Keratinocyte (primary cell): ENCODE measurements around the gene FGF1.

Experiments
- EZH2 ChIP-seq: IDR thresholded peaks from one replicate; pipeline ENCODE4 v1.6.1; 2012; ENCODE audit warnings: inconsistent platforms, mild to moderate bottlenecking, low read length, moderate library complexity
- TF ChIP-seq, protein P1 (sequence below), 3 experiments: IDR thresholded peaks in 1 of 3; conservative IDR thresholded peaks in 1 of 3; optimal IDR thresholded peaks in 1 of 3; 2 replicates in 2 of 3; 3 replicates in 1 of 3; pipeline versions ENCODE3 to v1.5.1; 2011; ENCODE audit warnings: low read length in 3 of 3, mild to moderate bottlenecking in 3 of 3, moderate library complexity in 2 of 3, control low read depth in 1 of 3, inconsistent platforms in 1 of 3; ENCODE audit not compliant: insufficient read depth in 2 of 3; ENCODE audit errors: extremely low read depth in 1 of 3

GRCh38 chr5:142720641-142721271 is 34.9 kb upstream of the FGF1 start:
- no peak for TF ChIP-seq EZH2
- TF ChIP-seq, protein P1, sequence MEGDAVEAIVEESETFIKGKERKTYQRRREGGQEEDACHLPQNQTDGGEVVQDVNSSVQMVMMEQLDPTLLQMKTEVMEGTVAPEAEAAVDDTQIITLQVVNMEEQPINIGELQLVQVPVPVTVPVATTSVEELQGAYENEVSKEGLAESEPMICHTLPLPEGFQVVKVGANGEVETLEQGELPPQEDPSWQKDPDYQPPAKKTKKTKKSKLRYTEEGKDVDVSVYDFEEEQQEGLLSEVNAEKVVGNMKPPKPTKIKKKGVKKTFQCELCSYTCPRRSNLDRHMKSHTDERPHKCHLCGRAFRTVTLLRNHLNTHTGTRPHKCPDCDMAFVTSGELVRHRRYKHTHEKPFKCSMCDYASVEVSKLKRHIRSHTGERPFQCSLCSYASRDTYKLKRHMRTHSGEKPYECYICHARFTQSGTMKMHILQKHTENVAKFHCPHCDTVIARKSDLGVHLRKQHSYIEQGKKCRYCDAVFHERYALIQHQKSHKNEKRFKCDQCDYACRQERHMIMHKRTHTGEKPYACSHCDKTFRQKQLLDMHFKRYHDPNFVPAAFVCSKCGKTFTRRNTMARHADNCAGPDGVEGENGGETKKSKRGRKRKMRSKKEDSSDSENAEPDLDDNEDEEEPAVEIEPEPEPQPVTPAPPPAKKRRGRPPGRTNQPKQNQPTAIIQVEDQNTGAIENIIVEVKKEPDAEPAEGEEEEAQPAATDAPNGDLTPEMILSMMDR (optimal IDR thresholded peaks at IDR 0.05 in 1 of 3, IDR thresholded peaks at IDR 0.05 in 1 of 3, conservative IDR thresholded peaks at IDR 0.05 in 1 of 3; ENCODE audit: extremely low read depth in 1 of 3, insufficient read depth in 2 of 3, low read length in 3 of 3) = peak; percentile 37 to 73 (median 49)
